Astrocyte (in vitro differentiated cells and primary cell): ENCODE results near the gene DIAPH2. TPM values are rescaled to one million over a fixed set of nuclear protein-coding genes. Genes with fewer than 3 reads are reported as not detected.

Experiments
- DNase-seq: peaks from one replicate; pipeline ENCODE4 v3.0.0-alpha.2; 2010; ENCODE audit warnings: low read depth
- FAIRE-seq: peaks from 2 replicates; lab custom pipeline; 2011; peaks lifted over from hg19 to GRCh38; lab: Jason Lieb, UNC
- H2AFZ ChIP-seq: 2 replicates; pipeline ENCODE4 v1.6.0; 2012; ENCODE audit warnings: low read depth, low read length, inconsistent platforms
- H3K27ac ChIP-seq: 2 replicates; pipeline ENCODE4 v1.5.1; 2011; ENCODE audit warnings: low read depth, low read length, inconsistent platforms
- H3K27me3 ChIP-seq: 2 replicates; pipeline ENCODE4 v1.6.0; 2011; ENCODE audit warnings: low read length, inconsistent platforms; ENCODE audit not compliant: insufficient read depth
- H3K36me3 ChIP-seq: 2 replicates; pipeline ENCODE4 v1.5.1; 2011; ENCODE audit warnings: low read length, inconsistent platforms; ENCODE audit not compliant: insufficient read depth
- H3K4me1 ChIP-seq: 2 replicates; pipeline ENCODE4 v1.5.1; 2011; ENCODE audit warnings: low read length, inconsistent platforms; ENCODE audit not compliant: insufficient read depth
- H3K4me2 ChIP-seq: 2 replicates; pipeline ENCODE4 v1.6.0; 2012; ENCODE audit warnings: low read length, inconsistent platforms
- H3K4me3 ChIP-seq: 2 replicates; pipeline ENCODE4 v1.5.1; 2011; ENCODE audit warnings: low read depth, mild to moderate bottlenecking, low read length, inconsistent platforms; ENCODE audit not compliant: insufficient read depth
- H3K79me2 ChIP-seq: 2 replicates; pipeline ENCODE4 v1.6.0; 2012; ENCODE audit warnings: mild to moderate bottlenecking, low read length, inconsistent platforms; ENCODE audit not compliant: insufficient read depth
- H3K9ac ChIP-seq: 2 replicates; pipeline ENCODE4 v1.6.0; 2012; ENCODE audit warnings: mild to moderate bottlenecking, low read length, inconsistent platforms
- H3K9me3 ChIP-seq: 2 replicates; pipeline ENCODE4 v1.5.1; 2012; ENCODE audit warnings: low read depth, mild to moderate bottlenecking, low read length, inconsistent platforms; ENCODE audit not compliant: insufficient read depth
- H4K20me1 ChIP-seq: 2 replicates; pipeline ENCODE4 v1.6.0; 2012; ENCODE audit warnings: low read length, inconsistent platforms; ENCODE audit not compliant: insufficient read depth
- H3K27ac Mint-ChIP-seq: one replicate; pipeline ENCODE4 v1.8.0; 2021; ENCODE audit warnings: mild to moderate bottlenecking, mixed read lengths; ENCODE audit not compliant: unreplicated experiment
- H3K27me3 Mint-ChIP-seq: one replicate; pipeline ENCODE4 v1.8.0; 2021; ENCODE audit warnings: low read depth, mixed read lengths; ENCODE audit not compliant: unreplicated experiment
- H3K36me3 Mint-ChIP-seq: one replicate; pipeline ENCODE4 v1.8.0; 2021; ENCODE audit warnings: low read depth, mixed read lengths; ENCODE audit not compliant: unreplicated experiment
- H3K4me1 Mint-ChIP-seq: one replicate; pipeline ENCODE4 v1.8.0; 2021; ENCODE audit warnings: low read depth, mixed read lengths; ENCODE audit not compliant: unreplicated experiment
- H3K4me3 Mint-ChIP-seq: one replicate; pipeline ENCODE4 v1.8.0; 2021; ENCODE audit warnings: mild to moderate bottlenecking, moderate library complexity, mixed read lengths; ENCODE audit not compliant: unreplicated experiment
- H3K9me3 Mint-ChIP-seq: one replicate; pipeline ENCODE4 v1.8.0; 2021; ENCODE audit warnings: mild to moderate bottlenecking, mixed read lengths; ENCODE audit not compliant: unreplicated experiment
- EZH2 ChIP-seq: IDR thresholded peaks from 2 replicates; pipeline ENCODE4 v1.6.1; 2012; ENCODE audit warnings: mild to moderate bottlenecking, low read length, inconsistent platforms; ENCODE audit not compliant: insufficient read depth
- total RNA-seq: library from RNA; stranded (reverse); gene quantifications from 2 replicates; pipeline ENCODE4 v1.2.1, GENCODE V29; 2021
- TF ChIP-seq, protein P1 (sequence below): IDR thresholded peaks from 2 replicates; pipeline ENCODE4 v1.5.1; 2011; ENCODE audit warnings: low read depth, mild to moderate bottlenecking, inconsistent platforms, low read length, moderate library complexity; ENCODE audit not compliant: insufficient read depth

DIAPH2 gene
- total RNA-seq, 1 donor from 2014 or later, result 9.8 TPM

GRCh38 chrX:96792047-96792446 is 107.4 kb downstream of the DIAPH2 start:
- DNase-seq (no peak), FAIRE-seq (peak; percentile 91)
- H3K27me3 ChIP-seq, result no peaks in the 10 kb centered on the region
- no peak overlapping the region for H3K27ac ChIP-seq
- H2AFZ ChIP-seq, result no peak overlapping the region
- Mint-ChIP-seq H3K36me3 (no peaks in the 10 kb centered on the region), H3K9me3 (no peaks in the 10 kb centered on the region), H3K27ac (no peak overlapping the region), H3K4me3 (no peak overlapping the region), H3K27me3 (no peaks in the 10 kb centered on the region), H3K4me1 (no peaks in the 10 kb centered on the region)
- H3K9me3 ChIP-seq, result no peaks in the 10 kb centered on the region
- H3K79me2 ChIP-seq, result no peaks in the 10 kb centered on the region
- no peak for TF ChIP-seq EZH2
- TF ChIP-seq, protein P1, sequence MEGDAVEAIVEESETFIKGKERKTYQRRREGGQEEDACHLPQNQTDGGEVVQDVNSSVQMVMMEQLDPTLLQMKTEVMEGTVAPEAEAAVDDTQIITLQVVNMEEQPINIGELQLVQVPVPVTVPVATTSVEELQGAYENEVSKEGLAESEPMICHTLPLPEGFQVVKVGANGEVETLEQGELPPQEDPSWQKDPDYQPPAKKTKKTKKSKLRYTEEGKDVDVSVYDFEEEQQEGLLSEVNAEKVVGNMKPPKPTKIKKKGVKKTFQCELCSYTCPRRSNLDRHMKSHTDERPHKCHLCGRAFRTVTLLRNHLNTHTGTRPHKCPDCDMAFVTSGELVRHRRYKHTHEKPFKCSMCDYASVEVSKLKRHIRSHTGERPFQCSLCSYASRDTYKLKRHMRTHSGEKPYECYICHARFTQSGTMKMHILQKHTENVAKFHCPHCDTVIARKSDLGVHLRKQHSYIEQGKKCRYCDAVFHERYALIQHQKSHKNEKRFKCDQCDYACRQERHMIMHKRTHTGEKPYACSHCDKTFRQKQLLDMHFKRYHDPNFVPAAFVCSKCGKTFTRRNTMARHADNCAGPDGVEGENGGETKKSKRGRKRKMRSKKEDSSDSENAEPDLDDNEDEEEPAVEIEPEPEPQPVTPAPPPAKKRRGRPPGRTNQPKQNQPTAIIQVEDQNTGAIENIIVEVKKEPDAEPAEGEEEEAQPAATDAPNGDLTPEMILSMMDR, result no peak
- H3K4me2 ChIP-seq, result no peak overlapping the region
- no peaks in the 10 kb centered on the region for H3K4me1 ChIP-seq
- H4K20me1 ChIP-seq, result no peaks in the 10 kb centered on the region
- H3K4me3 ChIP-seq, result no peak overlapping the region
- H3K9ac ChIP-seq, result no peak overlapping the region
- H3K36me3 ChIP-seq, result no peaks in the 10 kb centered on the region

DNA sequence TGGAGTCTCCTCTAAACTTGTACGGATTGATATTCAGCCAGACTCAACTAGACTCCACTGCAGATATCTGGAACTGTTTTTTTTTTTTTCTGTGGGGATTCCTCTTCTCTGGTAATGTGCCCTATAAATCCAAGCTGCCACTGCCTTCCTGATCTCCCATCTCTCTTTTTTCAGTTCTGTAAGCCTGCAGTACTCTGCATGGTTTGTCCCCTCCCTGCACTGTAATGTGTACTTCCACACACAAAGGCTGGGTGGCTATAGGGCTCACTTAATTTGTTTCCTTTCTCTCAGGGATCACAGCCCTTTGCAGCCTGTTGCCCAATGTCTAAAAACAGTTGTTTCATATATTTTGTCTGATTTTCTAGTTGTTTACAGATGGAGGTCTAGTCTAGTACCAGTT is 114.3 kb downstream of the DIAPH2 start:
- H3K36me3 ChIP-seq, result no peaks in the 10 kb centered on the region
- no peaks in the 10 kb centered on the region for H3K27me3 Mint-ChIP-seq
- no peak overlapping the region for H3K4me3 ChIP-seq
- no peaks in the 10 kb centered on the region for H3K4me1 ChIP-seq
- H3K27me3 ChIP-seq, result no peaks in the 10 kb centered on the region
- no peak overlapping the region for H3K4me2 ChIP-seq
- no peak for TF ChIP-seq EZH2
- TF ChIP-seq, protein P1, result no peak
- H3K79me2 ChIP-seq, result no peaks in the 10 kb centered on the region
- H3K9me3 ChIP-seq, result no peaks in the 10 kb centered on the region
- DNase-seq, result no peak
- no peaks in the 10 kb centered on the region for H3K9me3 Mint-ChIP-seq
- no peak overlapping the region for H3K27ac Mint-ChIP-seq
- no peaks in the 10 kb centered on the region for H3K4me1 Mint-ChIP-seq
- no peak overlapping the region for H3K4me3 Mint-ChIP-seq
- H4K20me1 ChIP-seq, result no peaks in the 10 kb centered on the region
- no peak overlapping the region for H3K27ac ChIP-seq
- no peak for FAIRE-seq
- H3K9ac ChIP-seq, result no peak overlapping the region
- no peaks in the 10 kb centered on the region for H3K36me3 Mint-ChIP-seq
- H2AFZ ChIP-seq, result no peak overlapping the region

DNA sequence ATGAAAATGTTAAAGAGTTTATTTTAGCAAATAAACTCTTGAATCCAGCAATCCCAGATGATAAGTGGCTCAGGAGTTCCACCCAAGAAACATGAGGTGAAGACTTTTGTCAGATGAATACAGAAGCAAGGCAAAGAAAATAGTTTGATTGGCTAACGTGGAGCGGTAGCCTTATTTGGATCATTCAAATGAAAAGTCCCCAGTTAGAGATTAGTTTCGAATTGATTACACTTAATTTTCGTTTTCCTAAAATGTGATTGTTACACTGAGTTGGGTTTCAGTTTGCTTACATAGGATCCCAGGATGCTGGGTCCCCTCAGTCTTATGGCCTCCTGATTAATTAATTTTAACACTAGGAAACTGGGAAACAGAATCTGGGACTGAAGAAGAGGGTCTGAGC is 122.7 kb downstream of the DIAPH2 start:
- H3K4me2 ChIP-seq, result no peak overlapping the region
- peaks cover 5% of the 10 kb centered on the region for H3K9me3 Mint-ChIP-seq
- no peaks in the 10 kb centered on the region for H3K27me3 ChIP-seq
- H3K9ac ChIP-seq, result no peak overlapping the region
- no peak overlapping the region for H3K27ac ChIP-seq
- H3K36me3 Mint-ChIP-seq, result no peaks in the 10 kb centered on the region
- H3K79me2 ChIP-seq, result no peaks in the 10 kb centered on the region
- H4K20me1 ChIP-seq, result no peaks in the 10 kb centered on the region
- FAIRE-seq (no peak), DNase-seq (no peak)
- no peaks in the 10 kb centered on the region for H3K4me1 Mint-ChIP-seq
- H3K4me3 ChIP-seq, result no peak overlapping the region
- no peak overlapping the region for H3K27ac Mint-ChIP-seq
- H3K27me3 Mint-ChIP-seq, result no peaks in the 10 kb centered on the region
- TF ChIP-seq, protein P1, result no peak
- no peak for TF ChIP-seq EZH2
- no peak overlapping the region for H2AFZ ChIP-seq
- H3K36me3 ChIP-seq, result no peaks in the 10 kb centered on the region
- H3K9me3 ChIP-seq, result no peaks in the 10 kb centered on the region
- H3K4me3 Mint-ChIP-seq, result no peak overlapping the region
- H3K4me1 ChIP-seq, result no peaks in the 10 kb centered on the region
